Lung microvascular endothelial cell (primary cell): ENCODE data around the gene PRKN. TPM values are rescaled to one million over a fixed set of nuclear protein-coding genes. Genes with fewer than 3 reads are reported as not detected.

Experiments
- DNase-seq, 2 donors: peaks; one replicate each; pipeline versions ENCODE4 v3.0.0 to v3.0.0-alpha.2; 2010; ENCODE audit warnings: low read depth in 2 of 2
- total RNA-seq: library from RNA; depleted of rRNA; stranded (reverse); fragments of >200 nt; gene quantifications from 2 replicates; pipeline ENCODE4 v1.2.1, GENCODE V29; 2014

PRKN gene
- total RNA-seq, 1 donor from 2014 or later: 0.40 TPM

DNA sequence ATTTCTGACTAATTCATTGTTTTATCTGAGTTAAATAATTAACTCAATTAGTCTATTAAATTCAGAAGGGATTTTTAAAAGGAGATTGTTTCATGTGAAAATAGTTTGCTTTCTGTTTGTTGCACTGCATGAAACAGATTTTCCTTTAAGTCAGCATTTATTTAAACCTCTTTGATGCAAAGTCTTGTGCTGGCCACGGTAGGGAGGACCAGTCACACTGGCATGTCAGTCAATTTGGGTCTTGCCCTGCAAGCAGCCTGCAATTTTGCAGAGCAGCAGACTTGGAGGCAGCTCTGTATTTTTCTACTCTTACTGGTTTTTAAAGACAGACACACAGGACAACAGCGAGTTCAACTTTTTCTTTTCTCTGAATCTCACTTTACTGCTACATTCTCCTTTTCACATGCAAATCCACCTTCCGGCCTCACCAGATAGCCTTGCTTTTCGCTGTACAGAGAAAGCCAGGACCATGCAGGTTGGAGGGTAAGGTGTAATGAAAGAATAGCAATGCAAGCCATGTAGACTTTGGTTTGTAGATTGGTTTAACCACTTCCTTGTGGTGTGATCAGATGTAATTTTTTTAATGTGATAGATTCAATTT is 763.8 kb downstream of the PRKN start:
- DNase-seq: no peak

DNA sequence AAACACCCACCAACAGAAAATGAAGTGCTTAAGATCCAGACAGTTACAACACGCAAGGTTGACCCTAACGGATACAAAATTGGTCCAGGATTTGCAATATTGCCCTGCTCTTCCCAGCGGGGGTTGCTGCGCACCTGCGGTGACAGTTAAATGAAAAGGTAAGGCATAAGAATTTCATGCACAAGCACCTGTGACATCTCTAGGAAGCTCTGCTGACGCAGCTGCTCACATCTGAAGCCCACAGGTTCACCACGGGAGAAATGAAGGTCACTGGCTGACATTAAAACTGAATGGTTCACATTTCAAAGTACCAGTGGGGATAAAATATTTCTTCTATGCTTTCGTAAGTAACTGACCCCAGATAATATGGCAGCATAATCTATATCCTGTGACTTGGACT is 764.4 kb downstream of the PRKN start:
- DNase-seq: no peak

DNA sequence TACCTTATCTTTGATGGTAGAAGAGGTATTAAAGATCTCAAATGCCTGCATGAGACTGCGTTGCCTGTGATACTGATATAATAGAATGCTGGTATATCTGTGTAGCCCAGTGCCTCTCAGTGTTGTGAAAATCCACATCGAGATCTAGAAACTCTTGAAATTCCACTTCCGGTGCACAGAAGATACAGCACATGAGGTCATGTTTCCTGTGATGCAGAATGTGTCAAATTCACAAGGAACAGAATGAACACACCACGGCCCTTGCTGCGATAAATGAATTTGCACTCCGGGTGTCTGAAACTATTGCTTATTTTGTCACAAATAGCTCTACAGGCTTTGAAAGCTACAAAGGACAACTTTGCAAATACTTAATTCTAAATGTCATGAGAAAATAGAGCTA is 765.8 kb downstream of the PRKN start:
- DNase-seq: no peak

DNA sequence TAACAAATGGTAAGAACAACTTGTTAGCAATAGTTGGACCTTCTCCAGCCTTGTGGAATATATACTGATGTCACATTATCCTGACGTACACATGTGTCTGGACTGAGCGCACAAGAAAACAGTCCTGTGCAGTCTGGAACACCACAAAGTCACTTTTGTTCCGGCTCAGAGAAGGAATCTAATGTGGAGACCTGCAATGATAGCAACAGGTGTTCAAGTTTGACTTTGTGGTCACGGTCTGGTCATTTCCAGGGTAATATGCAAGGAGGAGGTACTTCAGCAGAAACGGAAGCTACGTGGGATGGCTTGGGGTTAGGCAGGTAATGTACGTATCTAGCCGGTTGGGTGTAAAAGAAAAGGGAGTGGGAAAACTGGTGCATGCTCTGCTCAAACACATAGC is 766.5 kb downstream of the PRKN start:
- DNase-seq: no peak

DNA sequence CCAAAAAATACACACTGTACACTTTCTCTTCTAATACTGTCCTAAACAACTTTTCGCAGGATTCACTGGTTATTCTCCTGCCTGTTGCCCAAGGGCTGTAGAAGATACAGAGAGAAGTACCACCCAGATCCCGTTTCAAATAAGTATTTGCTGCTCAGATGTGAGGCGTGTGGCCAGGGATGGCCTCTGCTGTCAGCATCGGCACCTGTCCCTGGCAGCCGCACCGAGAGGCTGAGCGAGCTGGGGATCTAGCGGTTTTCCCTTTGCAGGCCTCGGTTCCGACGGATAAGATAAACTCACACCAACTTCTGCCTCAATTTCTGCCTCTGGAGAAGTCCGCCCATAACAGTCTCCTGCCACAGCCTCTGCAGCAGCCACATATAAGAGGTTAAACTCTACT is 768.5 kb downstream of the PRKN start:
- DNase-seq: no peak

- DNase-seq: no peak
Measured at GRCh38 chr6:161956082-161956481, 771.5 kb downstream of the PRKN start.

DNA sequence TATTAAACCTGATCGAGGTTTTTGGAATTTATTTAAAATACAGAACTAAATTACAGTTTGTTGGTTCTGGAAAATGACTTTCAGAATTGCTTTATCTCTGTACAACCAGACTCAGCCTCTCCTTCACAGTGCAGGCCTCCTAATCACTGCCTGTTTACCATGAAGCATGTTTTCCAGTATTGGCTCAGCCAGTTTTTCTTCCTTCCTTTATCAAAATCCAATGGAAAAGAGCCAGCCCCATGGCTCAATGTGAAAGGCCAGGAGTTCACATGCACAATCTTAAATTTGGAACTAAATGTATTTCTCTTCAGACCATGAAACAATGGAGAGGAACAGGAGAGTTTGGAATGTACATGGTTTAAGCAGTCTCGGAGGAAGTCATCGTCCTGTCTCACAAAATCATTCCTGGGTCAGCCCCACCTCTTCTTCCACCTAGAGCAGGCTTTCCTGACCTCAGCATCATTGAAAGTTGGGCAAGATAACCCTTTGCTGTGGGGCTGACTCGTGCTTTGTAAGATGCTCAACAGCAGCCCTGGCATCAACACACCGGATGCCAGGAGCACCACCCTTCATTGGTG is 772.8 kb downstream of the PRKN start:
- no peak for DNase-seq

- DNase-seq: no peak
Measured at GRCh38 chr6:161954077-161954476, 773.5 kb downstream of the PRKN start.

DNA sequence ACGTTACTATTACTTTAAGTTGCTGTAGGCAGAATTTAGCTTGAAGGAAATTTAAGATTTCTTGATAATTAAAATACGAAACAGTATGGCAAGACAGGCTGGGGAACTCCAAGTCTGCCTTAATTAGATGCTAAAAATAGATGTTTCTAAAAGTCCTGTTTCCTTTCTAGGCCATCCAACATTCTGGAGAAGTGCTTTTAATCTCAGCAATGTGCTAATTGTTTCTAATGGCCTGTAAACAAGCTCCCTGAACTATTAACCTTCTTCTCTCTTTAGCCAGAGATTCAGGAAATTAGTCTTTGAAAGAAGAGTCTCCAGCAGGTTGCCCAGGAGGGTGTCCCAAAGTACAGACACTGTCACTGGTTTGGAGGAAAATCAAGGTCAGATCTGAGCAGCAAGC is 776.4 kb downstream of the PRKN start:
- DNase-seq: no peak

DNA sequence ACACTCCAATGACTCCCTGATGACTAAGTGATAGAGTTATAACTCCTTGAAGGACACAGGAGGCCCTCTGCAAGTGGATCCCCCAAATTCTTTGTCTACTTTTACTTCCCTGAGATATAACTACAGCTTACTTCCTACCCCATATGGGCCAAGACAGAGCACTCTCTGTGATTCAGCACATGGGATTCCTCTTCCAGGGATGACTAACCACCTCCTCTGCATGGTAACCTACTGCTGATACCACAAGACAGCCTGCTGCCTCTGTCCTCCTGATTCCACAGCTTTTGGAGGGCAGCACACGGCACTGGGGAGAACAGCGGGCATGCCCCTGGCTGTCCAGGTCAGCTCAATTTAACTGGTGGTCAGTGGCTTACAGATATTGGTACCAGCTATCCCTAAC is 778.0 kb downstream of the PRKN start:
- no peak for DNase-seq

GRCh38 chr6:161948462-161948861 is 779.1 kb downstream of the PRKN start:
- DNase-seq: no peak

- no peak for DNase-seq
Measured at GRCh38 chr6:161947371-161947770, 780.2 kb downstream of the PRKN start.

- no peak for DNase-seq
Measured at GRCh38 chr6:161946461-161946860, 781.1 kb downstream of the PRKN start.

GRCh38 chr6:161943561-161943960 is 784.0 kb downstream of the PRKN start:
- DNase-seq: no peak

- no peak for DNase-seq
Measured at GRCh38 chr6:161941565-161941964, 786.0 kb downstream of the PRKN start.

GRCh38 chr6:161940519-161940918 is 787.0 kb downstream of the PRKN start:
- DNase-seq: no peak

- DNase-seq: no peak
Measured at GRCh38 chr6:161926324-161926723, 801.2 kb downstream of the PRKN start.

DNA sequence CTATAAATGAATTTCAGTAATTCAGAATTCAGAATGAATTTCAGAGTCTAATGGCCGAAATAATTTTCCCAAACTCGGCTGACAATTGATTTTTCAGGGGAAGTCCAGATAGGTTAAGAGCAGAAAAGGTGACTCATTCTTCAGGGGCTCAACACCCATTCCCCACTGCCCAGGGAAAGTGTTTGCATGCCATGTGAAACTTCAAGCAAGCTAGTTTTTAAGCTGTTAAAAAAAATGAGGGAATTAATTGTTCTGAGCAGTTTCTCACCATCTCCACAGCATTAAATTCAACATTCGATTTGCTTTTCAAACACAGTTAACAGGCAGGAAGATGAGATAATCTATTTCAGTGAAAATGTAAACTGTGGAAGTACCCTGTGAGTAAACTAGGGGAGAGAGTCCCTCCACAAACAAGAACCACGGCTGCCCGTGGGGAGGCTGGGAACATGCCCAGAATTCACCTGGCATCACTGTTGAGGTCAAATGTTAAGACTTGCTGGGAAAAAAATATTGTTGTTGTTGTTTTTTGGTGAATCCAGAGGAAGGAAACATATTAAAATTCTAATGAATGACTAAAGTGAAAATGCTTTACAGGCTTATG is 803.0 kb downstream of the PRKN start:
- DNase-seq: peak in 1 of 2 donors; percentile 35

- peak; percentile 2 to 88 for DNase-seq
Measured at GRCh38 chr6:161922631-161923119, 804.9 kb downstream of the PRKN start.

GRCh38 chr6:161921602-161922395 is 805.8 kb downstream of the PRKN start:
- DNase-seq: peak in 1 of 2 donors; percentile 13

GRCh38 chr6:161919691-161920090 is 807.9 kb downstream of the PRKN start:
- no peak for DNase-seq

DNA sequence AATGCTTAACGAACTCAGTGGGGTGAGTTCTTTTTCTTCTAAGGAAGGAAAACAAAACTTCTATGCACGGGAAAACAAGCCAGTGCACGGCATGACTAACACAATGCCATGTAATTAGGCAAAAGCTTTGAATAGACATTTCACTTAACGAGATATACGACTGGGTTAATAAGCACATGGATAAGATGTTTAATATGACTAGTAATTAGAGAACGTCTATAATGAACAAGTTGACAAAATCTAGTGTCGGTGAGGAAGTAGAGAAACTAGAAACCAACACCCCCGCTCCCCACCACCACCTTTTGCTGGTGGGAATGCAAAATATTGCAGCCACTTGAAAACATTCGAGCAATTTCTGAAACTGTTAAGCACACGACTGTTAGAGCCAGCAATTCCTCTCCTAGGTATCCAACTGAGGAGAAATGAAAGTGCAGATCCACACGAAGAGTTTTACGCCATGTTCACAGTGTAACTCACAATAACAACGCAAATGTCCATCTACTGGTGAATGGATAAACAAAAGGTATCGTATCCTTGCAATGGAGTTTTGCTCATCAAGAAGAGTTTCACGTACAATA is 808.8 kb downstream of the PRKN start:
- DNase-seq: no peak
